T-helper 9 cell (primary cell): ENCODE results near the gene CTAGE1.

Experiments
- DNase-seq: peaks from one replicate; pipeline ENCODE4 v3.0.0-alpha.2; 2020

CTAGE1 gene

GRCh38 chr18:22387787-22388186 is 29.9 kb downstream of the CTAGE1 start:
- no peak for DNase-seq

DNA sequence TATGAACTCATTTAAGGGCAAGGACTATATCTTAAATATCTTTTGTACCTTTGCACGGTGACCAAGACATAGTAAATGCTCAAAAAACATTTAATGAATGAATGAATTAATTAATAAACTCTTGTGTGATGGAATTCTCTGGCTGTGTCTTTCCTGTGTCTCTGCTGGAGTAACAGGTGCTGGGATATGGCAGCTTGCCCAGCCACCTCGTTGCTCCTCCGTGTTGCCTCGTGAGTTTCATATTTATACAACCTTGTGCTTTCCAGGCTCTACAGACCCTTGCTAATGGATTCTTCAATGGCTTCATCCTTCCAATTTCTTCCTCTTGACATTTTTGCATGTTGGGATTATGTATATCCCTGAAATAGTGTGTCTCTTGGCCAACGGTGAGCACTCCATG is 30.4 kb downstream of the CTAGE1 start:
- DNase-seq, result no peak

DNA sequence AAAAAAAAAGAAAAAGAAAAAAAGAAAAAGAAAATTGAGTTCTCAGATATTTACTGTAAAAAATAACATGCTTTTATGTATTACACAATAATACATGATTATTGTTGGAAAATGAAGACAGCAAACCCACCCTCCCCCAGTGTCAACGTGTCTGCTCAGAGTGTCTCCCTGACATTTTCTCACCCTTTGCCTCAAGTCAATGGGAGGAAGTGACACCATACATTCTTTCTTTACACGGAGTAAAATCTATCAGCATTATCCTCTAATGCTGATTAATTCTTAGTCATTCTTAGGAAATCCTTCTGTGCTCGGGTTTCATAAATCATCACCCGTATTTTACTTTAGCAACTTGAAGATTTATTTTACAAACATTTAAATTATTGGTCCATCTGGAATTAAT is 32.0 kb downstream of the CTAGE1 start:
- no peak for DNase-seq

DNA sequence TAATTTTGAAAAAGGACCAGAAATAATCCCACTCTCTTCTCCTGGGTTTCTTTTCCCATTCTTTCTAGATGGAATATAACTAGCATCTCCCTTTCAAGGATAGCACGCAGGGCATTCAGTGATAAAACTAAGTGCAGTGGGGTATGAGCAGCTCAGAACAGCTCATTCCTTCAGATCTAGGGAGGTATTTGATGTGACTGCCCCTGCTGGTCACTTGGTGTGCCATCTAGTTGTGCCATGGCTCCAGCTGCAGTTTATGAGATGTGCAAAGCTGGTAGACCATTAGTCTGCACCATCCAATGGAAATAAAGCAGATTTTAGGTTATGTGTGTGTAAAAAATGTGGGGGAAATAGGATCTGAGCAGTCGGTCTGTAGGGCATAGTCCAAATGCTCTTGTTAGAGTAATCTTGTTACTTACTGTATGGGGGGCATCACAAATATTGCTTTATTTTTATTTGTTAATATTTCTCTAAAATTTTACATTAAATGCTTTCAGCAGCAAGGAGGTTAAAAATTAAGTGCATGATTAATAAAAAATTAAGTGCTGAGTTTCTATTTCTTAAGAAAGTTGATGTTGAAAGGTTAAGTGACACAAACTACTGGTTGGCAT is 38.9 kb downstream of the CTAGE1 start:
- DNase-seq, result no peak

- DNase-seq, result no peak
Measured at GRCh38 chr18:22377769-22378168, 39.9 kb downstream of the CTAGE1 start.

- no peak for DNase-seq
Measured at GRCh38 chr18:22370414-22370813, 47.3 kb downstream of the CTAGE1 start.

- no peak for DNase-seq
Measured at GRCh38 chr18:22368021-22368420, 49.7 kb downstream of the CTAGE1 start.

DNA sequence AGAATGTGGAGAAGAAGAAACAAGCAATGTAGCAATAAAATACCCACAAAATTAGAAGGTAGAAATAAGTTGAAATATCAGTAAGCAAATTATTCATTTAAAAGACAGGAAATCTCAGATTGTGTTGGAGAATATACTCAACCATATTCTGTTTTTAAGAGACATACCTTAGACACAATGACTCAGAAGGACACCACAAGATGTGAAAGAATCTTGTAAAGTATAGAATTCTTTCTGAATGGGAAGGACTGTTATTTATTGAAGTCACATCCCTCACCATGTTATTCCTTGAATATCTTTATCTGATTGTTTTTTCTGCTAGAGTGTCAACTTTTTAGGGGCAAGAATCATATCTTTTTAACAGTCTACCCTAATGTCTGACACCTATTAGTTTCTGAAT is 50.4 kb downstream of the CTAGE1 start:
- no peak for DNase-seq

- no peak for DNase-seq
Measured at GRCh38 chr18:22363867-22364463, 53.8 kb downstream of the CTAGE1 start.
